Measurements from ENCODE around the gene GDPGP1.

The GDPGP1 gene

DNA sequence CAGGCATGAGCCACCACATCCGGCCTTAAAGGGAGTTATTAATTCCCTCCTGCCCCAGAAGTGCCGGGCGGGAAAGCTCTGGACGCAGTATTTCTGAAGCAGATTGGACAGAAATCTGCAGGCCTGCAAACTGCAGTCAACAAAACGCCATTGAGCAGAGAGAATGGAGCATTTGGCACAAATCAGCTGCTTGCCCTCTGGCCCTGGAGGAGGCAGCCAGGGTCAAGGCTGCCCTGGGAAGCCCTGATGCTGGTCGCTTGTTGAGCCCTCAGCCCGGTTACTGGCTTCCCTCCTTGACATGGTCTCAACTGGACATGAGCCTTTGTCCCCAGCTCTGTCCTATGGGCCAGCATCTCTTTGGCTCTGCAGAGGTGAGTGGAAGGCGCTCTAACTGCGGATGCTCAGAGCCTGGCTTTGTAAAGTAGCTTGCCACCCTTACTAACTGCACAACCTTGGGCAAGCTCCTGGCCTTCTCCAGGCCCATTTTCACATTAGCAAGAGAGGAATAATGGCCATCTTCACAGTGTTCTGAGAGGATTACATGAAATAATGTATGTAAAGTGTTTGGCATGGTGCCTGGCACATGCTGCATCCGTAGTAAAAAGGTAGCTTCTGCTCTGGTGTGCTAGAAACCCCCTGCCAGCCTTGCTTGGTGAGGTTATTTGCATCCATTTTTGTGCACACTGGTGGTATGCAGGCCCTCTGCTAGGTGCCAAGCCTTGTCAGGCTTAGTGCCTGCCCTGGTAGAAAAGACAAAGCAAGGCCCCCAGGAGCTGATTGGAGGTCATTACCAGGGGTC, 28.8 kb upstream of the GDPGP1 start:
- H3K27me3 ChIP-seq (ENCODE audit: control insufficient read depth in 1 of 2, insufficient read depth in 2 of 2, low read length in 2 of 2) = no peaks in the 10 kb centered on the region
- no peak overlapping the region for H3K4me3 ChIP-seq (ENCODE audit: low read length in 2 of 2)
- no peak overlapping the region for H3K9ac ChIP-seq (ENCODE audit: low read length in 2 of 2)
- no peak overlapping the region for H3K27ac ChIP-seq (ENCODE audit: low read length)
- peaks cover 53% of the 10 kb centered on the region for H3K4me1 ChIP-seq (ENCODE audit: control insufficient read depth, insufficient read depth, low read length)
- peaks cover 6 to 7% of the 10 kb centered on the region in 2 donors for H3K36me3 ChIP-seq (ENCODE audit: control insufficient read depth in 2 of 2, insufficient read depth in 2 of 2, low read length in 2 of 2)
- no peaks in the 10 kb centered on the region for H3K9me3 ChIP-seq (ENCODE audit: control insufficient read depth in 2 of 2, low read length in 2 of 2)

DNA sequence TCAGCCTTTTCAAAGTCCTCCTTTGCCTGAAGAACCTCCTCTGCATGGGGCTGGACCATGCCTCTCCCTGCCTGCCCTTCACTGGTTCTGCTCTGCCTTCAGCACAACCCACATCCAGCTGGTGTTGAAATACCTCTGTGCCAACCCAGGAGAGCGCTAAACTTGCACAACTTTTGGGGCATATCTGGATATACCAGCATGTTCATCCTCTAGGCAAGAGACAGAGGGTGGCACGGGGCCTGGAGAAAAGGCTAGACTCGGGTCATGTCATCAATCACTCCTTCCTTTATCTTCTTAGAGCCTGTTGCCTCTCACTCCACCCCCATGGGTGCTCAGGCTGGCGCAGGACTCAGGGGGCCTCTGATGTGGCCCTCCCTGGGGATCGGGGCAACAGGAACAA, 28.1 kb upstream of the GDPGP1 start:
- Histone ChIP-seq H3K36me3 (ENCODE audit: control insufficient read depth in 2 of 2, insufficient read depth in 2 of 2, low read length in 2 of 2) (peaks cover 6 to 8% of the 10 kb centered on the region in 2 donors), H3K9me3 (ENCODE audit: control insufficient read depth in 2 of 2, low read length in 2 of 2) (no peaks in the 10 kb centered on the region), H3K27ac (ENCODE audit: low read length) (no peak overlapping the region), H3K4me3 (ENCODE audit: low read length in 2 of 2) (no peak overlapping the region), H3K27me3 (ENCODE audit: control insufficient read depth in 1 of 2, insufficient read depth in 2 of 2, low read length in 2 of 2) (no peaks in the 10 kb centered on the region), H3K4me1 (ENCODE audit: control insufficient read depth, insufficient read depth, low read length) (peaks cover 54% of the 10 kb centered on the region), H3K9ac (ENCODE audit: low read length in 2 of 2) (no peak overlapping the region)

DNA sequence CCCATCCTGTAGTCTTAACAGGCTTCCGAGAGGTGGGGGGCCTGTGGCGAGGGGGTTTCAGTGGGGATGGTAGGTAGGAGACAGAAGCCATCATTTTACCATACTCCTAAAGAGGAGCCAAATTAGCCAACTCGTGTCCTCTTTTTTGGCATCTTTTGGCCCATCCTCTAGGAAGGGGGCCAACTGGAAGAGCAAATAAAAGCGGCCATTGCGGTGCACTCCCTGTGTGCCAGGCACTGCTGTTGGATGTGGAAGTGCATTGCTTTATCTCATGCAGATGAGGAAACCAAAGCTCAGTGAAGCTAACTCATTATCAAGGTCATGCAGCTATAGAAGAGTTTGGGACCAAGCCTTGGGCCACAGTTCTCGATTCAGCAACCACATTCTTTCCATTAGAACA, 26.8 kb upstream of the GDPGP1 start:
- H3K4me1 ChIP-seq (ENCODE audit: control insufficient read depth, insufficient read depth, low read length) = peaks cover 58% of the 10 kb centered on the region
- peaks cover 6 to 8% of the 10 kb centered on the region in 2 donors for H3K36me3 ChIP-seq (ENCODE audit: control insufficient read depth in 2 of 2, insufficient read depth in 2 of 2, low read length in 2 of 2)
- H3K27me3 ChIP-seq (ENCODE audit: control insufficient read depth in 1 of 2, insufficient read depth in 2 of 2, low read length in 2 of 2) = no peaks in the 10 kb centered on the region
- no peak overlapping the region for H3K27ac ChIP-seq (ENCODE audit: low read length)
- no peak overlapping the region for H3K4me3 ChIP-seq (ENCODE audit: low read length in 2 of 2)
- no peak overlapping the region for H3K9ac ChIP-seq (ENCODE audit: low read length in 2 of 2)
- no peaks in the 10 kb centered on the region for H3K9me3 ChIP-seq (ENCODE audit: control insufficient read depth in 2 of 2, low read length in 2 of 2)

DNA sequence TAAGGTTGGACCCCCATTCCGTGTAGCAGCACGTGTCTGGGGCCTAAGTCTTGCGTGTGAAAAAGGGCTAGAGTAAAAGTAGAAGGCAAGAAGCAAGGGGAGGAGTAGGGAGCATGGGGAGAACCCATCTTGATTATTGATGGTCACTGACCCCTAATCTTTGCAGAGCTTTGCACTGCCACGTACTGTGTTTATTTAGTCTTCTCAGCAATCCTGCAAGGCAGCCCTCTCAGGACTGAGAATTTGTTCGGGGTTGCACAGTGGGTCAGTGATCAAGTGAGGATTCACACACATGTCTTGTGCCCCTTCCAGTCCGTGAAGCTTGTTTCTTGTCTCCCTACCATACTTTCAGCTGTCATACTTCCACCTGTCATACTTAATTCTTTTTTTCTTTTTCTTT, 25.7 kb upstream of the GDPGP1 start:
- Histone ChIP-seq H3K27ac (ENCODE audit: low read length) (no peak overlapping the region), H3K36me3 (ENCODE audit: control insufficient read depth in 2 of 2, insufficient read depth in 2 of 2, low read length in 2 of 2) (peaks cover 6 to 8% of the 10 kb centered on the region in 2 donors), H3K4me3 (ENCODE audit: low read length in 2 of 2) (no peak overlapping the region), H3K4me1 (ENCODE audit: control insufficient read depth, insufficient read depth, low read length) (peaks cover 56% of the 10 kb centered on the region), H3K27me3 (ENCODE audit: control insufficient read depth in 1 of 2, insufficient read depth in 2 of 2, low read length in 2 of 2) (no peaks in the 10 kb centered on the region), H3K9me3 (ENCODE audit: control insufficient read depth in 2 of 2, low read length in 2 of 2) (no peaks in the 10 kb centered on the region), H3K9ac (ENCODE audit: low read length in 2 of 2) (no peak overlapping the region)

DNA sequence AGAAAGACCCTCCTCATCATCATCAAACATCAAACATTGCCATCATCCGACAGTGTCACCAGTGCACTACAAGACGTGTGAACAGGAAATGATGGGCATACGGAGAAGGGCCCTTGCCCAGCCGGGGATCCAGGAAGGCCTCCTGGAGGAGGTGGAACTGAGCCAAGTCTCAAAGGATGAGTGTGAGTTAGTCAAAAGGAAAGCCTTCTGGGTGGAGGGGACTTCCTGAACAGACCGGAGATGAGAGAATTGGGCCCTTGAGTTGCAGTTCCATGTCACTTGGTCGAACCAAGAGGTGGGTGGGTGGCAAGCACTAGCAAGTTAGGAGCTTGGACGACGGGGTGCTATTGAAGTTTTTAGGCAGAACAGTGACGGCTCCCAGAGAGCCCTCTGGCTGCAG, 24.4 kb upstream of the GDPGP1 start:
- H3K27ac ChIP-seq (ENCODE audit: low read length) = no peak overlapping the region
- H3K4me3 ChIP-seq (ENCODE audit: low read length in 2 of 2) = no peak overlapping the region
- peaks cover 47% of the 10 kb centered on the region for H3K4me1 ChIP-seq (ENCODE audit: control insufficient read depth, insufficient read depth, low read length)
- no peak overlapping the region for H3K9ac ChIP-seq (ENCODE audit: low read length in 2 of 2)
- H3K27me3 ChIP-seq (ENCODE audit: control insufficient read depth in 1 of 2, insufficient read depth in 2 of 2, low read length in 2 of 2) = no peaks in the 10 kb centered on the region
- peaks cover 6 to 8% of the 10 kb centered on the region in 2 donors for H3K36me3 ChIP-seq (ENCODE audit: control insufficient read depth in 2 of 2, insufficient read depth in 2 of 2, low read length in 2 of 2)
- no peaks in the 10 kb centered on the region for H3K9me3 ChIP-seq (ENCODE audit: control insufficient read depth in 2 of 2, low read length in 2 of 2)

DNA sequence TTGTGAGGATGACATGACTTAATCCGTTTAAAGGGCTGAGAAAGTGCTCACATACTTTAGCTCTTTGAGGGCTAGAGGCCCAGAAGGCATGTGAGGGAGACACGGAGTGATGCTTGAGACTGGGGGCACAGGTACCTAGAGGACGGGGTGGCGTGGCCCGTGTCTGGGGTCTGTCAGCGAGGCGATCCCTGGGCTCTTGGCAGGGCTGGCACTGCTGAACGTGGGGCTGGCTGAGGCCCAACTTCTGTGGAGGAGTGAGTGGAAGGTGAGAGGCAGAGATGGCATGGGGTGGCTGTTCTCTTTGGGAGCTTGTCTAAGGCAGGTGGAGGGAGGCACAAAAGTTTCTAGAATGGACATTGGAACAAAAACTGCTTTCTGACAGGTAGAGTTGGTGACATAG, 23.4 kb upstream of the GDPGP1 start:
- Histone ChIP-seq H3K36me3 (ENCODE audit: control insufficient read depth in 2 of 2, insufficient read depth in 2 of 2, low read length in 2 of 2) (peaks cover 5 to 6% of the 10 kb centered on the region in 2 donors), H3K4me3 (ENCODE audit: low read length in 2 of 2) (no peak overlapping the region), H3K27me3 (ENCODE audit: control insufficient read depth in 1 of 2, insufficient read depth in 2 of 2, low read length in 2 of 2) (no peaks in the 10 kb centered on the region), H3K9ac (ENCODE audit: low read length in 2 of 2) (no peak overlapping the region), H3K4me1 (ENCODE audit: control insufficient read depth, insufficient read depth, low read length) (peaks cover 39% of the 10 kb centered on the region), H3K9me3 (ENCODE audit: control insufficient read depth in 2 of 2, low read length in 2 of 2) (no peaks in the 10 kb centered on the region), H3K27ac (ENCODE audit: low read length) (peak overlapping the region; percentile 31)

DNA sequence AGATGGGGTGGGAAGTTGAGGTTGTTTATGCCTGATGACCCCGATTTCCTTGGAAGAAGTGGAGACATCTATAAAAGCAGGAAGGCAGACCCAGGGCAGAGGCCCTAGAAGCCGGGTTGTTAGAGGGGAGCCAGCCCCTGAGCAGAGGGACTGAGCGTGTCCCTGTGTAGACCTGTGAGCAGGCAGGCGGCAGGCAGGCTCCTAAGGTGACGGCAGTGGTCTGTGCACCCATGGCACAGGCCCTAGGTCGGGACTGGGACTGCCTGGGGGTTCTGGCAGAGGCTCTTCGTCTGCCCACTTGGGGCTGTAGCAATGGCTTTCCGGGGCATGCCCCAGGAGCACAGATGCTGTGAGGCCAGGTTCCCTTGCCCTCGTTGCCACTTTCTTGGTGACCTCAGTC, 23.0 kb upstream of the GDPGP1 start:
- Histone ChIP-seq H3K36me3 (ENCODE audit: control insufficient read depth in 2 of 2, insufficient read depth in 2 of 2, low read length in 2 of 2) (peaks cover 5 to 6% of the 10 kb centered on the region in 2 donors), H3K9ac (ENCODE audit: low read length in 2 of 2) (no peak overlapping the region), H3K27ac (ENCODE audit: low read length) (peak overlapping the region; percentile 31), H3K4me1 (ENCODE audit: control insufficient read depth, insufficient read depth, low read length) (peaks cover 35% of the 10 kb centered on the region), H3K4me3 (ENCODE audit: low read length in 2 of 2) (no peak overlapping the region), H3K9me3 (ENCODE audit: control insufficient read depth in 2 of 2, low read length in 2 of 2) (no peaks in the 10 kb centered on the region), H3K27me3 (ENCODE audit: control insufficient read depth in 1 of 2, insufficient read depth in 2 of 2, low read length in 2 of 2) (no peaks in the 10 kb centered on the region)

DNA sequence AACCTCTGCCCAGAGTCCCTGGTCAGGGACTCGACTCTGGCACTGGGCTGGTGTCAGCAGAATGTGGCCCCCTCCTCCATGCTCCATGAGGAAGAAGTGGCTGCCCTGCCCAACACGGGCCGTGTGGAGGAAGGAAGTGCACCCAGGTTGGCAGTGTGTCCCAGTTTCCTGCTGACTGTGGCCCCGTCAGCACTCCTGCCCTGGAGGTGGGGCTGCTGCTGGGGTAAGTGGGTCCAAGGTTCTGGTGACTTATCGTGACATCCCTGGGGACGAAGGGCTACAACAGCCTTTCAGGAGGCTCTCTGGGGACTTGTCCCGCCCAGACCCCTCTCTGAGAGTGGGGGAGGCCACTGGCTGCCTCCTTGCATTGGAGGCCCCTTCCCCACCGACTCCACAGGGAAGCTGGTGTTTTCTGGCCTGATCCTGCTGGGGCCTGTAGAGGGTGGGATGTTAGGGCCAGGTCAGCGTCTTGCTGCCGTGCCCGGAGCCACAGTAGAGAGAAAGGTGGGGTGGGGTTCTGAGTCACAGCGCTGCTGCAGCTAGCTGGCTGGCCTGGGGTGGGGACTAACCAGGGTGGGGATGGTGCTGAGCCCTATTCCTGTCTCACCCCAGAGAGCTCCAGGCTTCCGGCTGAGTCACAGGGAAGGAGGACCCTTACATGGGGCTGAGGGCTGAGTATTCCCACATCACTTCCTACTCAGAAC, 22.4 kb upstream of the GDPGP1 start:
- peak overlapping the region; percentile 31 for H3K27ac ChIP-seq (ENCODE audit: low read length)
- no peak overlapping the region for H3K4me3 ChIP-seq (ENCODE audit: low read length in 2 of 2)
- no peak overlapping the region for H3K9ac ChIP-seq (ENCODE audit: low read length in 2 of 2)
- H3K4me1 ChIP-seq (ENCODE audit: control insufficient read depth, insufficient read depth, low read length) = peaks cover 32% of the 10 kb centered on the region
- H3K27me3 ChIP-seq (ENCODE audit: control insufficient read depth in 1 of 2, insufficient read depth in 2 of 2, low read length in 2 of 2) = no peaks in the 10 kb centered on the region
- peaks cover 3 to 6% of the 10 kb centered on the region in 2 donors for H3K36me3 ChIP-seq (ENCODE audit: control insufficient read depth in 2 of 2, insufficient read depth in 2 of 2, low read length in 2 of 2)
- no peaks in the 10 kb centered on the region for H3K9me3 ChIP-seq (ENCODE audit: control insufficient read depth in 2 of 2, low read length in 2 of 2)

DNA sequence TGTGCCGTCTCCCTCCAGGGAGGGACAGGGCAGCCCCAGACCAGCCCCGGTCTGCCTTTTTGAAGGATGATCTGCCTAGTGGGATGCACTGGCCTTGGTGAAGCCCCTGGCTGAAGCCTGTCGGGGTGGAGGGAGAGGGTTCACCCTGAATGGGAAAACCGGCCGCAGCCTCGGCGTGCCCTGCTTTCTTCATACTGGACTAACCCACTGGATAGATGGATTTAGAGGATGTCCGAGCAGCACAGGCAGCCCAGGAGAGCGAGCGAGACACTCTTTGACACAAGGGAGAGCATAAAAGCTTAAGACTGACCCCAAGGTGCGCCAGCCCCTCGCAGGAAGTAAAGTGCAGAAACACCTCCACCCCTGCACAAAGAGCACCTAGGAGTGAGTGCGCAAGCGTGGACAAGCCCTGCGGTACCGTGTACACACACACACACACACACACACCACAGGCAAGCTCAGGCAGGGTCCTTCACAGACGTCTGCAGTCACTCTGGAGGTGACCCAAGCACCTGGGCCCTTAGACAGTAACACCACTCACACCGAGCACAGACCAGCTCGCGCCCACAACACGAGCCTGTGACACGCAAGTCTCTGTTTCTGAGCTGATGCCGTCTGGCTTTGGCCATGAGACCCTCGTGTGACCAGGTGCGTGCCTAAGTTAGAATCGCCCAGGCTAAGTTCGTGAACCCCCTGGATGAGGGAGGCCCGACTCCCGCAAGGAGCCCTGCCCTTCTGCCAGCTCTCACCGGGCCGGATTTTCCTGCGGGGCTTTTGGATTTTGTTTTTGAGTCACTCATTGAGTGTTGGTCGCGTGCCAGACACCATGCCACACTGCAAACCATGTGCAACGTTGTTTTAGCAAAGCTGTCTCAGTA, 21.5 kb upstream of the GDPGP1 start:
- peak overlapping the region in 1 of 2 donors; percentile 18 for H3K9ac ChIP-seq (ENCODE audit: low read length in 2 of 2)
- no peaks in the 10 kb centered on the region for H3K9me3 ChIP-seq (ENCODE audit: control insufficient read depth in 2 of 2, low read length in 2 of 2)
- peaks cover 3 to 7% of the 10 kb centered on the region in 2 donors for H3K36me3 ChIP-seq (ENCODE audit: control insufficient read depth in 2 of 2, insufficient read depth in 2 of 2, low read length in 2 of 2)
- H3K4me3 ChIP-seq (ENCODE audit: low read length in 2 of 2) = peak overlapping the region in 1 of 2 donors; percentile 22
- peaks cover 32% of the 10 kb centered on the region for H3K4me1 ChIP-seq (ENCODE audit: control insufficient read depth, insufficient read depth, low read length)
- H3K27ac ChIP-seq (ENCODE audit: low read length) = no peak overlapping the region
- no peaks in the 10 kb centered on the region for H3K27me3 ChIP-seq (ENCODE audit: control insufficient read depth in 1 of 2, insufficient read depth in 2 of 2, low read length in 2 of 2)

DNA sequence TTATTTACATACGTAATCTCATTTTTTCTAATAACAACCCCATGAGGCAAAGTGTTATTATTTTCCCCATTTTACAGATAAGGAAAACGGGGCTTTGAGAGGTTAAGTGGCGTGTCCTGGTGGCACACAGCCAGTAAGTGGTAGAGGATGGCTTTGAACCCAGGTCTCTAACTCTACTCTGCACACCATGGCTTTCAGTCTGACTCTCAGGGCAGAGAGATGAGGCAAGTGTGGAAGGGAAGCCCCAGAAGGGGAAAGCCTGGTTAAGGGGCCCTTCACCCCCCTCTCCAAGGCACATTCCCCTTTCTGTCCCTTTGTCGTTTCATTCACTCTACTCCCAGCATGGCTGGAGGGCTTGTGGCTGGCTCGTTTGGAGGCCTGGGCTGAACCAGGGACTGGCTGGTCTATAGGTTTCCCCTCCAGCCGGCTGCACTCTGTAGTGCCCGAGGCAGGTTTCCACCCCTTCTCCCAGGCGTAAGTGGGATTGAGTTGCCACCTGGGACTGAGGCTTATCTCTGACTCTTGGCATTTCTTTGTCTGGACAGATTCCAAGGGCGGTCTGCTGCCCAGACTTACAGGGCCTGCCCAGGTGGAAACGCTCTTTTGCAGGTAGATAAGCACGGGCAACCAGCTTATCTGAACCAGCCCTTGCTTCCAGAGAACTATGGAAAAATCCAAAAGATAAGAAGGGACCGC, 20.7 kb upstream of the GDPGP1 start:
- no peak overlapping the region for H3K9ac ChIP-seq (ENCODE audit: low read length in 2 of 2)

More for the DNA sequence above, 20.7 kb upstream of the GDPGP1 start:
- Histone ChIP-seq H3K27me3 (ENCODE audit: control insufficient read depth in 1 of 2, insufficient read depth in 2 of 2, low read length in 2 of 2) (no peaks in the 10 kb centered on the region), H3K4me1 (ENCODE audit: control insufficient read depth, insufficient read depth, low read length) (peaks cover 32% of the 10 kb centered on the region), H3K36me3 (ENCODE audit: control insufficient read depth in 2 of 2, insufficient read depth in 2 of 2, low read length in 2 of 2) (peaks cover 6 to 16% of the 10 kb centered on the region in 2 donors), H3K4me3 (ENCODE audit: low read length in 2 of 2) (no peak overlapping the region), H3K9me3 (ENCODE audit: control insufficient read depth in 2 of 2, low read length in 2 of 2) (no peaks in the 10 kb centered on the region), H3K27ac (ENCODE audit: low read length) (no peak overlapping the region)

Measured in stomach smooth muscle (tissue), 2 donors.